Stomach smooth muscle (tissue), 2 donors: ENCODE measurements around the gene AGR3.

ENCODE experiments used
- H3K27ac ChIP-seq: one replicate; pipeline ENCODE4 v1.7.0; 2013; ENCODE audit warnings: mild to moderate bottlenecking, low read length, inconsistent platforms
- H3K27me3 ChIP-seq, 2 donors: one replicate each; pipeline ENCODE4 v1.7.0; 2013; ENCODE audit warnings: low read length in 2 of 2; ENCODE audit not compliant: insufficient read depth in 2 of 2, control insufficient read depth in 1 of 2
- H3K36me3 ChIP-seq, 2 donors: one replicate each; pipeline ENCODE4 v1.7.0; 2013; ENCODE audit warnings: low read length in 2 of 2; ENCODE audit not compliant: control insufficient read depth in 2 of 2, insufficient read depth in 2 of 2
- H3K4me1 ChIP-seq: one replicate; pipeline ENCODE4 v1.7.0; 2013; ENCODE audit warnings: low read length; ENCODE audit not compliant: control insufficient read depth, insufficient read depth
- H3K4me3 ChIP-seq, 2 donors: one replicate each; pipeline ENCODE4 v1.7.0; 2013; ENCODE audit warnings: low read length in 2 of 2
- H3K9ac ChIP-seq, 2 donors: one replicate each; pipeline ENCODE4 v1.7.0; 2013; ENCODE audit warnings: low read length in 2 of 2, mild to moderate bottlenecking in 1 of 2
- H3K9me3 ChIP-seq, 2 donors: one replicate each; pipeline ENCODE4 v1.7.0; 2013; ENCODE audit warnings: low read length in 2 of 2; ENCODE audit not compliant: control insufficient read depth in 2 of 2
- donor health status: healthy.
- donor health status: Pancreatic carcinoma.

The AGR3 gene

DNA sequence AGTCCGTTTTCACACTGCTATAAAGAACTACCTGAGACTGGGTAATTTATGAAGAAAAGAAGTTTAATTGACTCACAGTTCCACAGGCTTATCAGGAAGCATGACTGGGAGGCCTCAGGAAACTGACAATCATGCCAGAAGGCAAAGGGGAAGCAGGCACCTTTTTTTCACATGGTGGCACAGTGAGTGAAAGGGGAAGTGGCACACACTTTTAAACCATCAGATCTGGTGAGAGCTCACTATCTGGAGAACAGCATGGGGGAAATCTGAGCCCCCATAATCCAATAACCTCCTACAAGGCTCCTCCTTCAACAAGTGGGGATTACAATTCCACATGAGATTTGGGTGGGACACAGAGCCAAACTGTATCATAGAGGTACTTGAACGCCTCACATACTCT lies 30.0 kb downstream of the AGR3 start:
- Histone ChIP-seq H3K36me3 (no peaks in the 10 kb centered on the region), H3K27me3 (no peaks in the 10 kb centered on the region), H3K9ac (no peak overlapping the region), H3K27ac (no peak overlapping the region), H3K9me3 (no peaks in the 10 kb centered on the region), H3K4me1 (no peaks in the 10 kb centered on the region), H3K4me3 (no peak overlapping the region)

DNA sequence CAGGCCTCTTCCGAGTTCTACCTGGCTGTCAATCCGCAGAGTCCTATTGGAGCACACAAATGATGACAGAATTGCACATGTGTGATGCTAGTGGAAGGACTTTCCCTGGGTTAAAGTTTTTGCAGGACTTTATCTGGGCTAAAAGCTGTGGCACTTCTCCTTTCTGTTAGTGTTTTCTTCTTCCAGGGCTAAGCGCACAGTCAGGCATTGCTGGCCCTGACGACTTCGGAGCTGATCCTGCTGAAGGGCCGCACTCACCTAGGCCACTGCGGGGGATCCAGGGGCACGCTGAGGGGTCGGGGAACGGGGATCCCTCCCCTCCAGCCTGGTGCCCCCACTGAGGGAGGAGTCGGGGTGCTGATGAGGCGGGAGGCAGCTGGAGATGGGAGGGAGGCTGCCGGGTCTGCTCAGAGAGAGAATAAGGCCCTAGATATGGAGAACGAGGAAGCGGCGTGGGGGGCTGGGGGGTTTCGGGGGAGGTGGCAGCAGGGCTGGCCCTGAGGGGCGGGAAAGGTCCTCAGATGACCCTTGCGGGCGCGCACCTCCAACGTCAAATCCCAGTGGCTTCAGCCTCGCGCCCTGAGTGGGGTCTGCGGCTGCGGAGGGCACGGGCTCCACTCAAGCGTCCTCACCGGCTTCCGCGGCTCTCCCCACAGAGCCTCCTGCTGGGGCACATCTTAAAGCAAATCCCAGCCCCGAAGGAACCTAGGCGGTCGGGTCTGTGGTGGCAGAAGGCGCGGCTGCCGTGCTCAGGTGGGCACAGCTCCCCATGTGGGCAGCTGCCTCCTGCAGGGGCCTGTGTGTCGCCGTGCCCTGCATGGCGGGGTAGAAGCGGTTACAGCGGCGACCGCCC lies 30.9 kb downstream of the AGR3 start:
- Histone ChIP-seq H3K27ac (no peak overlapping the region), H3K36me3 (no peaks in the 10 kb centered on the region), H3K9me3 (no peaks in the 10 kb centered on the region), H3K27me3 (no peaks in the 10 kb centered on the region), H3K4me1 (no peaks in the 10 kb centered on the region), H3K9ac (no peak overlapping the region), H3K4me3 (no peak overlapping the region)

DNA sequence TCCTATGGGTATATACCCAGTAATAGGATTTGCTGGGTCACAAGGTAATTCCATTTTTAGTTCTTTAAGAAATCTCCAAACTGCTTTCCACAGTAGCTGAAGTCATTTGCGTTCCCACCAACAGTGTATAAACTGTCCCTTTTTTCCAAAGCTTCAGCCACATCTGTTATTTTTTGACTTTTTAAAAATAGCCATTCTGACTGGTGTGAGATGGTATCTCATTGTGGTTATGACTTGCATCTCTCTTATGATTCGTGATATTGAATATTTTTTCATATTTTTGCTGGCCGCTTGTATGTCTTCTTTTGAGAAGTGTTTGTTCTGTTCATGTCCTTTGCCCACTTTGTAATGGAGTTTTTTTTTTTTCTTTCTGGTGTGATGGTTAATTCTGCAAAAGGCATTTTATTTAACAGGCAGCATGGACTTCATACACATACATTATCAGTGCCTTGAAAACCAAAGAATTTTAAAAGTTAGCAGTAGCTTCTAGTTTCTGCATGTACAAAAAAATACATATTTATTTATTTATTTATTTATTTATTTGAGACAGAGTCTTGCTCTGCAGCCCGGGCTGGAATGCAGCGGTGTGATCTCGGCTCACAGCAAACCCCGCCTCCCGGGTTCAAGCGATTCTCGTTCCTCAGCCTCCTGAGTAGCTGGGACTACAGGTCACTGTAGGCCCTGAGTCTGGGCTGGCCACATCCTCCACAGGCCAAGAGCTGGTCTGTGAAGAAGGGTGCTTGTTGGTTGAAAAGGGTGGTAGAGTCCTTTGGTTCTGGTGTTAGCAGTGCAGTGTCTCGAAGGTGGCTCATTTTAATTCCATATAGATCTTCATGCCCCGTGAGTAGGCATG lies 32.3 kb downstream of the AGR3 start:
- Histone ChIP-seq H3K9ac (no peak overlapping the region), H3K4me3 (no peak overlapping the region), H3K27me3 (no peaks in the 10 kb centered on the region), H3K4me1 (no peaks in the 10 kb centered on the region), H3K36me3 (no peaks in the 10 kb centered on the region), H3K27ac (no peak overlapping the region), H3K9me3 (no peaks in the 10 kb centered on the region)

DNA sequence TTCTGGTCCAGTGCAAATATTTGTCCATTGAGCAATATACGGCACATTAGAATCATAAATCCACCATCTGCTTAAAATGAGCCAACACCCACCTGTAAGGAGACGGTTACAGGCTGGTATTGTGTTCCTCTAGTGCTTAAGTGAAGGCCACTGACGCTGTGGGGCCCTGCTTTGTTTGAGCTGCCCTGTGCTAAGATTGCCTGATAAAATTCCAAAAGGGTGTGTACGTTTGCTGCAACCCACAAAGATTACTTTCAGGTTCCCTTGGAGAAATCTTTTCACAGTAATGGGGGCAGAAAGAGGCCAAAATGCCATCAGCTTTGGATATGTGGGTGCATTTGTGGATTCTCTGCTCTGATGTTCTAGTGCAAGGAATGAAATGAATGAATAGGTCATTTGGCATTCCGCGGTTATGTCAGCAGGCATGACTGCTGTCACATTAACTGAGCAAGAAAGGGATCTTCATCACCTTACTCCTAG lies 34.4 kb downstream of the AGR3 start:
- Histone ChIP-seq H3K4me1 (no peaks in the 10 kb centered on the region), H3K4me3 (no peak overlapping the region), H3K9me3 (no peaks in the 10 kb centered on the region), H3K27ac (no peak overlapping the region), H3K36me3 (no peaks in the 10 kb centered on the region), H3K9ac (no peak overlapping the region), H3K27me3 (no peaks in the 10 kb centered on the region)

DNA sequence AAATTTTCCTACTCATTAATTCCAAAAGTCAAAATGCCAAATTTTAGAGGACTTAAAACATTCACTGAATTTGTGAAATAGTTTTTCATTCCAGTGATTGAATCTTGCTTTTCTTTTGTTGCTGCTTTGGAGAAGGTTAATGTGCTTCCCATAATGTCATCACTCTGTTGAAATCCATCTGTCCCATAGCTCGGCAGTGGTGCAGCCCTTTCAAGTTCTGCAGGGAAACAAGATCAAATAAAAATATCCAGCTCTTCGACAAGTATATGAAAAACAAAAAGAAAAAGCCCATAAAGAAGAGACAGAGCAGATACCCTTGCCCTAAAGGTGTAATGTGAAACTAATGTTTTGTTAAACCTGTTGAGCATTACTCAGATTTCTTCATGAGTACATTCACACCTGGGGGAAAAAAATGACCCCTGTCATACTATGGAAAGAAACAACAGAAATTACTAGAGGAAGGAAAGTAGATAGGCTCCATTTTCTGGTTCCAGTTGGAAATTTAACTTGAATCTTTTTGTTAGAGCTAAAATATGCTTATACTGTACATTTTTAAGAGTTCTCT lies 35.1 kb downstream of the AGR3 start:
- Histone ChIP-seq H3K36me3 (no peaks in the 10 kb centered on the region), H3K27me3 (no peaks in the 10 kb centered on the region), H3K4me3 (no peak overlapping the region), H3K9ac (no peak overlapping the region), H3K27ac (no peak overlapping the region), H3K4me1 (no peaks in the 10 kb centered on the region), H3K9me3 (no peaks in the 10 kb centered on the region)

DNA sequence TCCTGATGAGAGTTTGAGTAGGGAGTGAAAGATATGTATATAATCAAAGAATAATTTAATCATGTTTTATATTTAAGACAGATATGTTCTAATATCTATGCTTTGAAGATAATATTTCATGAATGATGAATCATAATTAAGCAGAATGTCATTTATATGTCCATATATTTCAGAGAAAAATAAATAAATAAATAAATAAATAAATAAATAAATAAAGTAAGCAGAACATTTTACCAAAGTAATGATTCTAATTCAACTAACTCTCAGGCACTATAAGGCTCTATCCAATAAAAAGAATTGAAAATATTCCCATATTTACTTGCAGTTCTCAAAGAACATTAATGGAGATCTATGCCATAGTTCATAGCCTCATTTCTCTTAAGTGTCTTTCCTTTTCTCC lies 36.0 kb downstream of the AGR3 start:
- Histone ChIP-seq H3K27me3 (no peaks in the 10 kb centered on the region), H3K9me3 (no peaks in the 10 kb centered on the region), H3K36me3 (no peaks in the 10 kb centered on the region), H3K9ac (no peak overlapping the region), H3K4me1 (no peaks in the 10 kb centered on the region), H3K4me3 (no peak overlapping the region), H3K27ac (no peak overlapping the region)

DNA sequence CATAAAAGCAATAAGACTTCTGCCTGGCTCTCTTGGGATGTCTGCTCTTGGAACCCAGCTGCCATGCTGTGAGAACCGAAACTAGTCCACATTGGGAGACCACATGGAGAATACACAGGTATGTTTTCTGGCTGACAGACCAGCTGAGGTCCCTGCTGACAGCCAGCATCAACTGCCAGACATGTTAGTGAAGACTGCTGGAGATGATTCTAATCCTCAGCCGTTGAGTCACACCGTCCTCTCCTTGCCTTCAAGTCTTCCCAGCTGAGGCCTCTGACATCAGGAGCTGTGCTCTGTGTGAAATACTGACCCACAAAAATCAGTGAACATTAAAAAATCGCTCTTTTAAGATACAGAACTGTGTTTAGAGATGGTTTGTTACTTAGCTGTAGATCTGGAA lies 40.1 kb downstream of the AGR3 start:
- Histone ChIP-seq H3K9me3 (no peaks in the 10 kb centered on the region), H3K36me3 (no peaks in the 10 kb centered on the region), H3K9ac (no peak overlapping the region), H3K4me1 (no peaks in the 10 kb centered on the region), H3K4me3 (no peak overlapping the region), H3K27me3 (no peaks in the 10 kb centered on the region), H3K27ac (no peak overlapping the region)

DNA sequence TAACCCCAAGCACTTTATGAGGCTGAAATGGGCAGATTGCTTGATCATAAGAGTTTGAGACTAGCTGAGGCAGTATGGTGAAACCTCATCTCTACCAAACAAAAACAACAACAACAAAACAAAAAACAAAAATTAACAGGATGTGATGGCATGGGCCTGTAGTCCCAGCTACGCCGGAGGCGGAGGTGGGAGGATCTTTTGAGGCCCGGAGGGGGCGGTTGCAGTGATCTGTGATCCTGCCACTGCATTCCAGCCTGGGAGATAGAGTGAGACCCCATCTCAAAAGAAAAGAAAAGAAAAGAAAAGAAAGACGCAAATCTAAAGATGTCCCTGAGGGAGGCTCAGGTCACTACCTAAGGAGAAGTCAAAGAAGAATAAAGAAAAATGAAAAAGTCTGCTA lies 41.7 kb downstream of the AGR3 start:
- H3K4me3 ChIP-seq: no peak overlapping the region
- no peak overlapping the region for H3K27ac ChIP-seq
- H3K27me3 ChIP-seq: no peaks in the 10 kb centered on the region
- no peaks in the 10 kb centered on the region for H3K9me3 ChIP-seq
- H3K9ac ChIP-seq: no peak overlapping the region
- H3K4me1 ChIP-seq: no peaks in the 10 kb centered on the region
- no peaks in the 10 kb centered on the region for H3K36me3 ChIP-seq

DNA sequence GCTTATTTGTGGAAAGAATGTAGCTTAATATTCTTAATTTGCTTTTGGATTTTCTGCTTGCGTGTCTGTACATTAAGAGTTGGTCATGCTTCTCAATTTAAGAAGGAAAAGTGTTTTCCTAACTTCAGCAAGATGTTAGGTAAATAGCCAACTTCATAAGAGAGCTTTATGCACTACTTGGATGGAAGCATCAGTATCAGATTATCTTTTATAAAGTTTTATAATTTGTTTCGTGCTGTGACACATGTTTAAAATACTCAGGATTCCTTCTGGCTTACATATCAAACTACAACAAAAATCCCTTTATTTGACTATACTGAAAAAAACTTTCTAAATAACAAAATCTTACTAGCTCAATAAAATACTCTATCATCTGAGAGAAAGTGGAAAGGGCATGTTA lies 42.1 kb downstream of the AGR3 start:
- Histone ChIP-seq H3K4me3 (no peak overlapping the region), H3K27ac (no peak overlapping the region), H3K36me3 (no peaks in the 10 kb centered on the region), H3K27me3 (no peaks in the 10 kb centered on the region), H3K4me1 (no peaks in the 10 kb centered on the region), H3K9me3 (no peaks in the 10 kb centered on the region), H3K9ac (no peak overlapping the region)

DNA sequence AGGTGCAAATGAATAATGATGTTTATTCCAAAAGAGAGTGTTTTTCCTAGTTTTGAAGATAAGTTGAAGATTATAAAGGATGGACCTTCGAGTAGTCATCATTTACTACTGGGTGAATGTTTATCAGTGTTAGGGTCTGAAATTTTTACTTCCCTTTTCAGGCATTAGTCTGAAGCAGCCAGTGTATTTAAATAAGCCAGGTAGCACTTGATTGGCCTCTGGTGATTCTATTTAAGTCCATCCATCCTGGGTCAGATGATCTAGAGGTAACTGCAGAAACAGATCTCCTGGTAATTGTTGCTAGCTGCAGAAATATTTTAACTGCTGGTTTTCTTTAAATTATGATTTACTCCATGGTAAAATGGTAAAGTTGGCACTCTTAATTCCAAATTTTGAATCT lies 42.9 kb downstream of the AGR3 start:
- H3K4me3 ChIP-seq: no peak overlapping the region
- H3K9ac ChIP-seq: no peak overlapping the region
- H3K36me3 ChIP-seq: no peaks in the 10 kb centered on the region
- H3K9me3 ChIP-seq: no peaks in the 10 kb centered on the region
- H3K27me3 ChIP-seq: no peaks in the 10 kb centered on the region
- H3K4me1 ChIP-seq: no peaks in the 10 kb centered on the region
- H3K27ac ChIP-seq: no peak overlapping the region
